H9 (cell line): ENCODE results near the gene ABCG1. TPM values are rescaled to one million over a fixed set of nuclear protein-coding genes. Genes with fewer than 3 reads are reported as not detected.

Source experiments
- DNase-seq: peaks from one replicate; pipeline ENCODE4 v3.0.0-alpha.2; 2017
- H2AFZ ChIP-seq: one replicate; pipeline ENCODE4 v1.6.1; 2013; ENCODE audit warnings: mild to moderate bottlenecking, low read length, control low read depth, moderate library complexity
- H2AK5ac ChIP-seq: 2 replicates; pipeline ENCODE4 v1.6.1; 2013; ENCODE audit warnings: low read length, control low read depth, mixed read lengths; ENCODE audit not compliant: insufficient read length
- H2BK120ac ChIP-seq: one replicate; pipeline ENCODE4 v1.6.1; 2013; ENCODE audit warnings: low read depth, mild to moderate bottlenecking, low read length, control low read depth, inconsistent platforms; ENCODE audit not compliant: poor library complexity, severe bottlenecking
- H2BK12ac ChIP-seq: 2 replicates; pipeline ENCODE4 v1.6.1; 2013; ENCODE audit warnings: low read length, control low read depth, mixed read lengths, low read depth; ENCODE audit not compliant: insufficient read length
- H2BK15ac ChIP-seq: 2 replicates; pipeline ENCODE4 v1.6.1; 2013; ENCODE audit warnings: low read depth, low read length, control low read depth
- H2BK20ac ChIP-seq: one replicate; pipeline ENCODE4 v1.6.1; 2013; ENCODE audit warnings: low read depth, mild to moderate bottlenecking, low read length, control low read depth, inconsistent platforms; ENCODE audit not compliant: poor library complexity, severe bottlenecking
- H2BK5ac ChIP-seq: 2 replicates; pipeline ENCODE4 v1.6.1; 2013; ENCODE audit warnings: low read length, control low read depth, mixed read lengths; ENCODE audit not compliant: insufficient read length
- H3K14ac ChIP-seq: 2 replicates; pipeline ENCODE4 v1.6.1; 2013; ENCODE audit warnings: low read length, control low read depth; ENCODE audit not compliant: insufficient read depth
- H3K18ac ChIP-seq: 2 replicates; pipeline ENCODE4 v1.6.1; 2013; ENCODE audit warnings: low read depth, mild to moderate bottlenecking, mixed read lengths, low read length, control low read depth; ENCODE audit not compliant: insufficient read length
- H3K23ac ChIP-seq: 2 replicates; pipeline ENCODE4 v1.6.1; 2013; ENCODE audit warnings: low read length, control low read depth, mixed read lengths, low read depth; ENCODE audit not compliant: insufficient read length
- H3K23me2 ChIP-seq: 2 replicates; pipeline ENCODE4 v1.6.1; 2013; ENCODE audit warnings: low read depth, mild to moderate bottlenecking, mixed read lengths, low read length, control low read depth; ENCODE audit not compliant: insufficient read length, poor library complexity, severe bottlenecking
- H3K27ac ChIP-seq: 2 replicates; pipeline ENCODE4 v1.5.1; 2013; ENCODE audit warnings: low read length, control low read depth, mixed read lengths, low read depth; ENCODE audit not compliant: insufficient read length
- H3K27me3 ChIP-seq: 2 replicates; pipeline ENCODE4 v1.6.1; 2013; ENCODE audit warnings: low read length, control low read depth, inconsistent platforms; ENCODE audit not compliant: insufficient read depth
- H3K4ac ChIP-seq: 2 replicates; pipeline ENCODE4 v1.6.1; 2013; ENCODE audit warnings: low read depth, mild to moderate bottlenecking, control low read depth, inconsistent platforms, low read length, moderate library complexity
- H3K4me1 ChIP-seq: 2 replicates; pipeline ENCODE4 v1.6.1; 2013; ENCODE audit warnings: low read length, control low read depth, inconsistent platforms; ENCODE audit not compliant: insufficient read depth
- H3K4me2 ChIP-seq: 2 replicates; pipeline ENCODE4 v1.6.1; 2013; ENCODE audit warnings: low read length, control low read depth, mixed read lengths; ENCODE audit not compliant: insufficient read length, insufficient read depth
- H3K56ac ChIP-seq: 2 replicates; pipeline ENCODE4 v1.6.1; 2013; ENCODE audit warnings: low read depth, mild to moderate bottlenecking, mixed read lengths, low read length, control low read depth; ENCODE audit not compliant: insufficient read length
- H3K79me1 ChIP-seq: 2 replicates; pipeline ENCODE4 v1.6.1; 2013; ENCODE audit warnings: low read depth, mild to moderate bottlenecking, moderate library complexity, low read length, control low read depth, inconsistent platforms; ENCODE audit not compliant: insufficient read depth, poor library complexity, severe bottlenecking
- H3K79me2 ChIP-seq: 2 replicates; pipeline ENCODE4 v1.6.1; 2013; ENCODE audit warnings: low read length, control low read depth, inconsistent platforms; ENCODE audit not compliant: insufficient read depth
- H3K9ac ChIP-seq: 2 replicates; pipeline ENCODE4 v1.6.1; 2013; ENCODE audit warnings: low read length, control low read depth, mixed read lengths; ENCODE audit not compliant: insufficient read length; ENCODE audit errors: extremely low read depth
- H3K9me3 ChIP-seq: one replicate; pipeline ENCODE4 v1.6.1; 2013; ENCODE audit warnings: low read depth, low read length, inconsistent platforms; ENCODE audit not compliant: control insufficient read depth
- H3T11ph ChIP-seq: one replicate; pipeline ENCODE4 v1.6.1; 2013; ENCODE audit warnings: mild to moderate bottlenecking, low read length, control low read depth, inconsistent platforms
- H4K20me1 ChIP-seq: one replicate; pipeline ENCODE4 v1.6.1; 2013; ENCODE audit not compliant: control insufficient read depth, insufficient read length, insufficient read depth
- H4K5ac ChIP-seq: 2 replicates; pipeline ENCODE4 v1.6.1; 2013; ENCODE audit warnings: low read depth, mild to moderate bottlenecking, mixed read lengths, low read length, control low read depth; ENCODE audit not compliant: insufficient read length
- H4K8ac ChIP-seq: replicated peaks from 2 replicates; pipeline ENCODE4 v1.6.1; 2013; ENCODE audit warnings: low read length, control low read depth, mixed read lengths, low read depth; ENCODE audit not compliant: insufficient read length
- H4K91ac ChIP-seq: 2 replicates; pipeline ENCODE4 v1.6.1; 2013; ENCODE audit warnings: low read depth, mild to moderate bottlenecking, moderate library complexity, mixed read lengths, low read length, control low read depth; ENCODE audit not compliant: insufficient read length
- H3K27ac Mint-ChIP-seq, 3 experiments: 2 replicates in 2 of 3; 3 replicates in 1 of 3; pipeline ENCODE4 v1.8.0; 2020 to 2021; ENCODE audit warnings: mixed read lengths in 3 of 3, mild to moderate bottlenecking in 1 of 3, moderate library complexity in 1 of 3
- H3K27me3 Mint-ChIP-seq: 2 replicates; pipeline ENCODE4 v1.8.0; 2021; ENCODE audit warnings: low read depth, mild to moderate bottlenecking, moderate library complexity, mixed read lengths
- H3K36me3 Mint-ChIP-seq, 3 experiments: 2 replicates in 2 of 3; 3 replicates in 1 of 3; pipeline ENCODE4 v1.8.0; 2020 to 2021; ENCODE audit warnings: low read depth in 3 of 3, mixed read lengths in 3 of 3; ENCODE audit not compliant: insufficient read depth in 1 of 3
- H3K4me1 Mint-ChIP-seq, 2 experiments: 2 replicates each; pipeline ENCODE4 v1.8.0; 2020; ENCODE audit warnings: mixed read lengths in 2 of 2
- H3K4me3 Mint-ChIP-seq, 2 experiments: 2 replicates in 1 of 2; 3 replicates in 1 of 2; pipeline ENCODE4 v1.8.0; 2020 to 2021; ENCODE audit warnings: mild to moderate bottlenecking in 2 of 2, mixed read lengths in 2 of 2, moderate library complexity in 1 of 2
- H3K9me3 Mint-ChIP-seq, 2 experiments: 2 replicates in 1 of 2; 3 replicates in 1 of 2; pipeline ENCODE4 v1.8.0; 2020; ENCODE audit warnings: mild to moderate bottlenecking in 2 of 2, mixed read lengths in 2 of 2, moderate library complexity in 1 of 2
- CTCF ChIP-seq: fragments of 200-600 bp; sonication (generic); conservative IDR thresholded peaks from 3 replicates; pipeline ENCODE4 v1.8.0; 2021; ENCODE audit warnings: antibody characterized with exemption, mild to moderate bottlenecking
- WGBS: extraction: QIAGEN DNeasy Blood & Tissue Kit; methylation state at CpG from one replicate; pipeline ENCODE4 v1.1.7; 2013; ENCODE audit warnings: missing lambda C conversion rate, low lambda C conversion rate, mixed read lengths; ENCODE audit not compliant: insufficient read length; ENCODE audit errors: extremely low coverage; 5-methylcytosine and 5-hydroxymethylcytosine counted together
- total RNA-seq: library from RNA; stranded (reverse); gene quantifications from 2 replicates; pipeline ENCODE4 v1.2.1, GENCODE V29; 2021

The ABCG1 gene
- total RNA-seq, 1 experiment from 2014 or later, result 0.83 TPM

- H3K4me1 Mint-ChIP-seq, result peaks cover 16 to 20% of the 10 kb centered on the region in 2 experiments
- Histone ChIP-seq H2BK5ac (no peak overlapping the region), H3K9ac (no peak overlapping the region), H2BK12ac (no peak overlapping the region), H3K4ac (no peak overlapping the region), H3K18ac (no peak overlapping the region), H3T11ph (no peak overlapping the region), H3K27ac (no peak overlapping the region), H3K23ac (no peak overlapping the region), H3K79me1 (no peaks in the 10 kb centered on the region), H2AFZ (no peak overlapping the region), H4K5ac (no peak overlapping the region), H2AK5ac (no peak overlapping the region), H4K20me1 (no peaks in the 10 kb centered on the region), H2BK15ac (no peak overlapping the region), H3K56ac (no peak overlapping the region), H3K23me2 (no peaks in the 10 kb centered on the region), H4K8ac (no peak overlapping the region), H2BK20ac (no peak overlapping the region), H3K4me1 (no peaks in the 10 kb centered on the region), H3K79me2 (no peaks in the 10 kb centered on the region), H2BK120ac (no peak overlapping the region), H3K27me3 (no peaks in the 10 kb centered on the region), H3K9me3 (no peaks in the 10 kb centered on the region), H4K91ac (no peak overlapping the region), H3K4me2 (no peak overlapping the region), H3K14ac (no peak overlapping the region)
- no peak overlapping the region for H3K4me3 Mint-ChIP-seq
- TF ChIP-seq CTCF, result no peak
- H3K36me3 Mint-ChIP-seq, result no peaks in the 10 kb centered on the region
- H3K27me3 Mint-ChIP-seq, result peaks cover 6% of the 10 kb centered on the region
- no peak for DNase-seq
- H3K9me3 Mint-ChIP-seq, result no peaks in the 10 kb centered on the region
- peak overlapping the region in 1 of 3 experiments; percentile 17; a peak in 1 of 7 replicates for H3K27ac Mint-ChIP-seq
- no CpG with 5 or more reads among the region's 6 CpGs for WGBS
These were observed 79.3 kb downstream of the ABCG1 start for GRCh38 chr21:42298237-42298636.
